BLaER1 (cell line): ENCODE results near the gene CHAF1A.

Source experiments
- H3K27ac ChIP-seq: shearing (Covaris generic); formaldehyde crosslinking; 2 replicates; pipeline ENCODE4 v1.8.1; 2022
- H3K27me3 ChIP-seq: shearing (Covaris generic); formaldehyde crosslinking; 2 replicates; pipeline ENCODE4 v1.8.1; 2022
- H3K36me3 ChIP-seq: shearing (Covaris generic); formaldehyde crosslinking; 2 replicates; pipeline ENCODE4 v1.8.1; 2022
- H3K4me1 ChIP-seq: shearing (Covaris generic); formaldehyde crosslinking; 2 replicates; pipeline ENCODE4 v1.8.1; 2022
- H3K4me2 ChIP-seq: shearing (Covaris generic); formaldehyde crosslinking; 2 replicates; pipeline ENCODE4 v1.8.1; 2022
- H3K4me3 ChIP-seq: shearing (Covaris generic); formaldehyde crosslinking; 2 replicates; pipeline ENCODE4 v1.8.1; 2022
- H3K9ac ChIP-seq: shearing (Covaris generic); formaldehyde crosslinking; 2 replicates; pipeline ENCODE4 v1.8.1; 2022
- H3K9me3 ChIP-seq: shearing (Covaris generic); formaldehyde crosslinking; 2 replicates; pipeline ENCODE4 v1.8.1; 2022
- H4K20me1 ChIP-seq: shearing (Covaris generic); formaldehyde crosslinking; 2 replicates; pipeline ENCODE4 v1.8.1; 2022
- Cebpa-rat ChIP-seq: shearing (Covaris generic); IDR thresholded peaks from 2 replicates; pipeline ENCODE4 v1.8.1; 2022

CHAF1A gene

DNA sequence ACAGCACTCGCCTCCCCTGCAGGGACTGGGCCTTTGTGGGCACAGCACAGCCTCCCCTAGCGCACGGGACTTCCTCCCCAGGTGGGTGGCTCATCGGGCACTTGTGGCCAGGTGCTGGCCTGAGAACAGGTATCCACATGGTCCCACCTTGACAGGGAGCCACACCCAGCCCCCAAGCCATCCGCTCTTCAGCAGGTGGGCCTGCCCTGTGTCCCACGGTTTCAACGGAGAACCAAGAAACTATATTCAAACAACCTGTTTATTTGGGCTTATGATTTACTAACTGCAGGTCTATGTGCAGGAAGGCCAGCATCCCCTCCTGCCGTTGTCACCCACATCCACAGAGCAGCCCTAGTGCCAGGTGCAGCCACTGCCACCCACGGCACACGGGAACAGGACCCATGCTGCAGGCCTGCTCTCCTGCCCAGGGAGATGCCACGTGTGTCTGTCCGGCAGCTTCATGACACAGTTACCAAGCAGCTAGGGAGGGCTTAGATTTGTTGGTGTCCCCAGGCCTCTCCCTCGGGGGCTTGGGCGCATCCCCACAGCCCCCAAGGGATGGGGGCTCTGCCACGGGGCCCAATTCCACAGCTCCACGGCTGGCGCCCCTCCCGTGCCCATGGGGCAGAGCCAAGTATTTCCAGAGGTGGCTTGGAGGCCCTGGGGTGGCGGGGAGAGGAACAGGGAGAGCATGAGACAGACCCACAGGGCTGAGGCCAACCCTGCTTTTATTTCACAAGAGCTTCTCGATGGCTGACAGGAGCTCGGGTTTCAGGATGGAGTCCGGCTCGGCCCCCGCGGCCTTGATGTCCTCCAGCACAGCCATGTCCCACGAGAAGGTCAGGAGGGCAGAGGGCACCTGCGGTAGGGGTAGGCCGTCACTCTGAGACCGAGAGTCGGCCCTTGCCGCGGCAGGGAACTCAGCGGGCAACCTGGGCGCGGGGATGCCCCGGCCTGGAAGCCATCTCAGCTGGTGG is 42.6 kb downstream of the CHAF1A start:
- peaks cover 100% of the 10 kb centered on the region for H3K36me3 ChIP-seq
- H3K9ac ChIP-seq, result 0 out of 2 replicates have a peak overlapping the region, but pooled peaks have one; percentile 29
- no peak overlapping the region for H3K4me2 ChIP-seq
- no peaks in the 10 kb centered on the region for H3K9me3 ChIP-seq
- no peak for TF ChIP-seq Cebpa-rat
- H3K4me1 ChIP-seq, result peaks cover 8% of the 10 kb centered on the region
- no peaks in the 10 kb centered on the region for H3K27me3 ChIP-seq
- H4K20me1 ChIP-seq, result peaks cover 79% of the 10 kb centered on the region
- peak overlapping the region; percentile 46 for H3K27ac ChIP-seq
- no peak overlapping the region for H3K4me3 ChIP-seq

DNA sequence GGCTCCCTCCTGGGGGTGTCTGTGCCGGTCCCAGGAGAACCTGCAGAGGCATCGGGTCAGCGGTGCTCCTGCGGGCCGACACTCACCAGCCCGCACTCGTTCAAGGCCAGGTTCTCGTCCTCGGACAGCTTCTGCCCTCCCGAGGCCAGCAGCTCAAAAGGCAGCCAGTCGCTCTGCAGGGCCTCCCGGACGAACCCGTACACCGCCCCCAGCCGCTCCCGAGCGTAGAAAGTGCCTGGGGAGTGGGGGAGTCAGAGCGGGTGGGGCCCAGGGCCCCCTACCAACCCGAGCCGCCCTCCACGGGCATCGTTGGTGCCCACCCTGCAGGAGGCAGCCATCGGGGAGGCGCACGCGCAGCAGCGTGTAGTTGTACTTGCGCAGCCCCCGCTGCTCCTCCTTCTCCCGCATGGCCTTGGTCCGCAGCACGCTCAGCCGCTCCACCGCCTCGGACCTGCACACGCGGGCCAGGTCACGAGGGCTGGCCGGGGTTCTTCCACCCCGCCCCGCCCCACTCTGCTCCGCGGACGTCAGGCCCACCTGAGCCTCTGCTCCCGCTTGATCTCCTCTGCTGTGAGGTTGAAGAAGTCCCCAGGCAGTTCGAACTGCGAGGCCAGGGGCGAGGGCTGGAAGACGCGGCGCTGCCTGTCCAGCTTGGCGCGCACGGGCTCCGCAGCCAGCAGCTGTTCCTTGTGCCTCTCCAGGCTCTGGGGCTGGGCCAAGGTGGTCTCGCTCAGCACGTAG is 43.7 kb downstream of the CHAF1A start:
- Histone ChIP-seq H4K20me1 (peaks cover 69% of the 10 kb centered on the region), H3K4me1 (peaks cover 8% of the 10 kb centered on the region), H3K9me3 (no peaks in the 10 kb centered on the region), H3K4me2 (no peak overlapping the region), H3K27me3 (no peaks in the 10 kb centered on the region), H3K36me3 (peaks cover 100% of the 10 kb centered on the region), H3K9ac (no peak overlapping the region), H3K4me3 (no peak overlapping the region), H3K27ac (no peak overlapping the region)
- TF ChIP-seq Cebpa-rat, result no peak

DNA sequence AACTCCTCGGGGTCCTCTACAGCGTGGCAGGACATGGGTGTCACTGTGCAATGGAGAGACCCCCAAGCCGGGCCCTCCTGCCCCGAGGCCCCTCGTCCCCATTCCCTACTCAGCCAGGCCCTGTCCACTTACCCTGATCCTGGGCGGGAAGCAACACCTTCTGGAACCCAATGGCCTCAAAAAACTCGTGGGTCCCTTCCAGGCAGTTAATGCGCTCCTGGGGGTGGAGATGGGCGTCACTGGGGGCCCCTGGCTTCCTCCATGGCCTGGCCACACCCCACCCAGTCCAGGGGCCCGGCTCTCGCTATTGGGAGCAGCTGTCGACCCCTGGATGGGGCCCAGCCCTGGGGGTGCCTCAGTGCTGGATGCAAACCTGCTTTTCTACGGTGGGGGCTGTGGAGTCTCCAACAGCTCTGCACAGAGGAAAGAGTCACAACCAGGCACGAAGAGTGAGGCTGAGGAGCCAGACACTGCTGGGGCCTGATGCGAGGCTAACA is 44.3 kb downstream of the CHAF1A start:
- H3K9ac ChIP-seq, result no peak overlapping the region
- H3K27me3 ChIP-seq, result no peaks in the 10 kb centered on the region
- H3K36me3 ChIP-seq, result peaks cover 100% of the 10 kb centered on the region
- peaks cover 70% of the 10 kb centered on the region for H4K20me1 ChIP-seq
- H3K4me1 ChIP-seq, result peaks cover 8% of the 10 kb centered on the region
- no peak for TF ChIP-seq Cebpa-rat
- H3K9me3 ChIP-seq, result no peaks in the 10 kb centered on the region
- H3K27ac ChIP-seq, result no peak overlapping the region
- H3K4me2 ChIP-seq, result no peak overlapping the region
- H3K4me3 ChIP-seq, result no peak overlapping the region

DNA sequence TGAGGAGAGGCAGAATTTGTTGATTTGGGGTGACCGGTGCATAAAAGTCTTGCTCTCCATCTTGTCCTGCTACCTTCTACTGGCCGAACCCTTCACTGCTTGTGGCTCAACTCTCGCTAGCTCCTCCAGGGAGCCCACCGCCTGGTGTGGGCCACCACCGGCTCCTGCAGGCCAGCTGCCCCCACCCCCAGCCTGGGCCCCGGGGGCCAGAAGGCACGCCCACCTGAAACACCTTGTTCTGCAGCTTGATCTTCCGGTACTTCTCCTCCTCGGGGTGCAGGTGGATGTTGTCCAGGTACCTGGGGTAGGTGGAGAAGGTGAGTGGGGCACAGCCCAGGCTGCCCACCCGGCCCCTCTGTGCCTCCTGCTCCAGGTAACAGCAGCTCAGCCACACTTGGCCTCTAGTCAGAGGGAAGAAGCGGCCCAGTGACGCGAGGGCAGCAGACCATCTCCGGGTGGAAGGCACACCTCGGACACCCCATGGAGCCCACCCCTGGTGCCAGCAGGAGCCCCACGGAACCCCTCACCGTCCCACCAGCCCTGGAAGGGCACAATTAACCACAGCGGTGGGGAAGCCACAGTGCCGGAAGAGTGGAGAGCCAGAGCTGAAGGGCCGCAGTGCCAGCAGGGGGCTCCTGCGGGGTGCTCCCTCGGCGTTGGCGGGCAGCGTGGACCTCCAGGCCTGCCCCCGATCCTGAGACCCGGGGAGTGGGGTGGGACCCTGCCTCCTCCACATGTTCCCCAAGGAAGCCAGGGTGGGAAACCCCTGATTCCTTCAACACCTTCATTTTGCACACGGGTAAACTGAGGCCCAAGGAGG is 45.1 kb downstream of the CHAF1A start:
- Histone ChIP-seq H3K9ac (no peak overlapping the region), H3K9me3 (no peaks in the 10 kb centered on the region), H3K4me2 (no peak overlapping the region), H3K27me3 (no peaks in the 10 kb centered on the region), H3K36me3 (peaks cover 100% of the 10 kb centered on the region), H3K27ac (no peak overlapping the region), H3K4me3 (no peak overlapping the region), H3K4me1 (peaks cover 15% of the 10 kb centered on the region), H4K20me1 (peaks cover 68% of the 10 kb centered on the region)
- TF ChIP-seq Cebpa-rat, result no peak

DNA sequence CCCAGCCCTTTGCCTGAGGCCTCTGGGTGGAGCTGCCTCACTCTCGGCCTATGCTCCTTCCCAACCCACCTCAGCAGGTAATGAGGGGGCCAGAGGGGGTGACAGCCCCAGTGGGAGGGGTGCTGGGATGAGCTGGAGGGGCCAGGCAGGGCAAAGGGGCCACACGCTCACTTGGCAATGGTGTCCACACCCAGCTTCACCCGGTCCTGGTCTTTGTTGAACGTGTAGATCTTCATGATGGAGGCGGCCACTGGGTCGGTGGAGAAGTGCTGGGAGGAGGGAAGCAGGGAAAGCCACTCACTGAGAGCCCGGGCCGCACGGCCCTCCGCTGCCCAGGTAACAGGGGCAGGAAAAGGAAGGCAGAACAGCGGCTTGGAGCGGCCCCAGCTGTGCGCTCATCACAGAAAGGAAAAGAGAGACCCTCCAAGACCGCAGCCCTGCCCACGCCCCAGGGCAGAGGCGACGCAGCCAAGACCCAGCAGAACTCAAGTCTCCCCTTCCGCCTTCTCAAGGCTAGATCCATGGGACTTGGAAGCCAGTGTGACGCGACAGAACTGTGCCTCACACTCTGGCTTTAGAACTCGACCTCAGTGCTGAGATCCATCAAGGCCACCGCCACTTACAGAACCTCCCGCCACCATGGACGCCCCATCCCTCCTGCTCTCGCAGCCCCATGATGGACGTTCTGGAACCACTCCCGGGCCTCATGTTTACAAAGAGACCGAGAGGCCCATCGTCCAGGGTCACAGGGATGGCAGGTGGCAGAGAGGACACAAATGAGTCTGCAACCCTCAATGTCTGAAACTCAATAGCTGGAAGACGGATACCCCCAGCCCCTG is 45.9 kb downstream of the CHAF1A start:
- H3K9me3 ChIP-seq, result no peaks in the 10 kb centered on the region
- no peak overlapping the region for H3K9ac ChIP-seq
- H3K4me3 ChIP-seq, result no peak overlapping the region
- TF ChIP-seq Cebpa-rat, result no peak
- H3K27ac ChIP-seq, result no peak overlapping the region
- H3K27me3 ChIP-seq, result no peaks in the 10 kb centered on the region
- H3K4me1 ChIP-seq, result peaks cover 23% of the 10 kb centered on the region
- peaks cover 98% of the 10 kb centered on the region for H3K36me3 ChIP-seq
- H4K20me1 ChIP-seq, result peaks cover 68% of the 10 kb centered on the region
- no peak overlapping the region for H3K4me2 ChIP-seq

DNA sequence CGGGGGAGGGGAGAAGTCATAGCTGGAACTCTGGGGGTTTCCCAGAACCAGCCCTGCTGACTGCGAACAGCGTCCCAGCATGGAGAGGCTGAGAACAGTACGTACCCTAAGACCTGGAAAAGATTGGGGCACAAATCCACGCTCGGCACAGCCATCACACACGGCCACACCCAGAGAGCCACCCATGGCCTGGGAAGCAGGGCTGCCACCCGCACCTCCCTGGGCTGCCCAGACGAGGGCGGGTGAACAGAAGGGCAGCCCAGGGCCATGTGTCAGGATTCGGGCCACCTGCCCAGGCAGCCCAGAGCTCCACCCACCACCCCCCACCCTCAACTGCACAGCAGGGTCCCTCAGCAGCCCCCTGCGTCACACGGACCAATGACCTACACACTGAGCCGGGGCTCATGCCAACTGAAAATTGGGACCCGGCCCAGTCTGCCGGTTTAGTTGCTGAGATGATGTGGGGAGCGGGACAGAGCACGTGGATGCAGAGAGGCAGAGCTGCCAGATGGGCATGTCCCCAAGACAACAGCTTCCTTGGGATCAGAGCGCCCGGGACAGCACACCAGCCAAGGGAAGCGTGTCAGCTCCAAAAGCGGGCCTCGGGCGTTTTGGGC is 46.7 kb downstream of the CHAF1A start:
- peaks cover 90% of the 10 kb centered on the region for H3K36me3 ChIP-seq
- no peak overlapping the region for H3K4me2 ChIP-seq
- H3K4me3 ChIP-seq, result no peak overlapping the region
- H3K27ac ChIP-seq, result no peak overlapping the region
- no peak overlapping the region for H3K9ac ChIP-seq
- no peak for TF ChIP-seq Cebpa-rat
- peaks cover 68% of the 10 kb centered on the region for H4K20me1 ChIP-seq
- peaks cover 31% of the 10 kb centered on the region for H3K4me1 ChIP-seq
- H3K27me3 ChIP-seq, result no peaks in the 10 kb centered on the region
- H3K9me3 ChIP-seq, result no peaks in the 10 kb centered on the region

DNA sequence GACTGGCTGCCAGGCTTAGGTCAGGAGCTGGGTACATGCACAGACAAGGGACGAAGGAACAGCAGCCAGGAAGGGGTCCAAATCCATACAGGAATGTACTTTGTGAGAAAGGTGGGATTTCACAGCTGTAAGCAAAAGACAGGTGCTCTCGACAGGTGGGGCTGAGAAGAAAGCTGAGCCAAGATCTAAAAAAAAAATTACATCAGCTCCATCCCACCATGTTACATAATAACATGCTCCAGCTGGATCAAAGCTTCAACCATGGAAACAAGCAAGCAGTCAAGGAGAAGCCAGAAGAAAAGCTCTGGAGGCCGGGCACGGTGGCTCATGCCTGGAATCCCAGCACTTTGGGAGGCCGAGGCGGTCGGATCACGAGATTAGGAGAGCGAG is 47.2 kb downstream of the CHAF1A start:
- Histone ChIP-seq H3K27me3 (no peaks in the 10 kb centered on the region), H4K20me1 (peaks cover 68% of the 10 kb centered on the region), H3K27ac (no peak overlapping the region), H3K9me3 (no peaks in the 10 kb centered on the region), H3K36me3 (peaks cover 85% of the 10 kb centered on the region), H3K4me3 (no peak overlapping the region), H3K9ac (no peak overlapping the region), H3K4me2 (no peak overlapping the region), H3K4me1 (peaks cover 35% of the 10 kb centered on the region)
- no peak for TF ChIP-seq Cebpa-rat

DNA sequence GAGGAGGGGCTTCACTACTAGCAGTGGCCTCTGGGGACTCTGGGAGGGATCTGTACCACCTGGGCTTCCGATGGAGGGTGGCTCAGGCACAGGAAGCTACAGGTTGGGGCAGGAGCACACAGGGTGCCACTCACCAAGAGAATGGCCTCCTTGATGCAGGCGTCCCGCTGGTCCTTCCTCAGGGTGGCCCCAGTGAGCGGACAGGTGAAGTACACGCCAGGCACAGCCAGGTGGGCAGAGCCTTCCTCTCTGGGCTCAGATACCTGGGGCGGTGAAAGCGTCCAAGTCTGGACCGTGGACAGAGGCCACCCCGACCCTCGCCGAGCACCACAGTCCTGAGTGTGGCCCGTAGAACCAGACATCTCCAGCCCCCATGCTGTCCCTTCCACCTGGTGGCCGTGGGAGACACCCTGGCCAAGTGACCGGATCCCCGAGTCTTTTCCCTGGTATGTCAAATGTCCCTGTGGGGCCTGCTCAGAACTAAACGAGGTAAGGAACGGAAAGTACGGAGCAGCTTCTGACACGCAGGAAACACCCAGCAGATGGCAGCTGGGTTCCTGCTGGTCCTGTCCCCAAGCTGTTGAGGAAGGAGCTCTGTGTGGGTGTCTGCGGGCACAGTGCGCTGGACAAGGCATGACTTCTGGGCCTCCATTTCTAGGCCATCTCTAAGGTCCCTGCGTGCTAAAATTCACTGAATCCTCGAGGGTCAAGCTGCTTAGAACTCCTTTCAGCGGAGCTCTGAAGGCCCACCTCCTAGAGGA is 50.0 kb downstream of the CHAF1A start:
- no peak for TF ChIP-seq Cebpa-rat
- Histone ChIP-seq H3K36me3 (peaks cover 57% of the 10 kb centered on the region), H4K20me1 (peaks cover 67% of the 10 kb centered on the region)

More for the DNA sequence above, 50.0 kb downstream of the CHAF1A start:
- Histone ChIP-seq H3K4me3 (no peak overlapping the region), H3K9ac (peak overlapping the region; percentile 63; the same call in 1 of the 2 replicates), H3K4me2 (peak overlapping the region; percentile 98), H3K27ac (peak overlapping the region; percentile 73), H3K9me3 (no peaks in the 10 kb centered on the region), H3K27me3 (no peaks in the 10 kb centered on the region), H3K4me1 (peaks cover 52% of the 10 kb centered on the region)
